Stimulated activated CD4-positive, alpha-beta T cell treated with anti-CD3 and anti-CD28 coated beads, TNF-alpha, amount 100 ng/mL, for 48 hours (primary cell): ENCODE data around the gene LIPC.

Source experiments
- DNase-seq, 3 donors: peaks; one replicate each; pipeline ENCODE4 v3.0.0-alpha.2; 2020; ENCODE audit warnings: low read depth in 3 of 3

The LIPC gene

DNA sequence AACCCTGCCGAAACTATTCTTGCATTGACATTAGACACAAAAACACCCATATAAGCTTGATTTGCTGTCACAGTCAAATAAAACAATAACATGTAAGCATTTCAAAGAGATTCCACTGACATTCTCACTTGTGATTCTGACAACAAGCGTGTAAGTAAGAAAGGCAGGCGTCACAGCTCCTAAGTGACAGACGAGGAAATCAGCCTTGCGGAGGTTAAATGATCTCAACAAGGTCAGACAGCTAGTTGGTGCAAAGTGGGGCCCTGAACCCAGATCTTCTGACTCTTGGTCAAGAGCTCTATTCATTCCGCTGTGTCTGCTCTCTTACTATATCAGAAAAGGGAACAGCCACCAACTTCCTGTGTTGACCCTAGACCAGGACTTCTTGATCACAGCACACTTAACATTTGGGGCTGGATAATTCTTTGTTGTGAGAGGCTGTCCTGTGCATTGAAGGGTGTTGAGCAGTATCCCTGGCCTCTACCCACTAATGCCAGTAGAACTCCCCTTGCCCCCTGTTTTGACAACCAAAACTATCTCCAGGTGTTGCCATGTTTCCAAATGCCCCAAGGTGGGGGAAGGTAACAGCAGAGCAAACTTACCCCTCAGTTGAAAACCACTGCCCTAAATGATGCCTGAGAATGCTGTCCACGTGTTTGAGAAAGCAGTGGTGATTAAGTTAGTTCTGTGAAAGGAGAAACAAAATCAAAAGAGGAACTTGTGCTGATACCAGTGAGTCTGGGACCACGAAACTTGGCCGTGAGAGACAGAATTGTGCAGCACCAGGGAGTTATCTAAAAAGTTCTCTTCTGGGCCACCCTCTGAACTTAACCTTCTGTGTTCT is 86.1 kb downstream of the LIPC start:
- no peak for DNase-seq

DNA sequence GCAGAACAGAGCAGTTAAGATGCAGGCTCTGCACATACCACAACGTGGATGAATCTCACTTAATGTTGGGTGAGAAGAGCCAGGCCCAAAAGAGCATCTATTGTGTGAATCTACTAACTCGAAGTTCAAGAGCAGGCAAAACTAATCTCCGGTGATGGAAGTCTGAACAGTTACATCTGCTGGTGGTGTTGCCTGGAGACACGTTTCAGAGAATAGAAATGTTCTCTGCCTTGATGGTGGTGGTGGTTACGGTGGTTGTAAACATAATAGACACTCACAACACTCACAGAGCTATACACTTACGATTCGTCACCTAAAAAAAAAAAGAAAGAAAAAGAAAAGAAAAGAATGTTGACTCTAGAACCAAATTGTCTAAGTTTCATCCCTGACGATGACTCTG is 86.8 kb downstream of the LIPC start:
- no peak for DNase-seq

DNA sequence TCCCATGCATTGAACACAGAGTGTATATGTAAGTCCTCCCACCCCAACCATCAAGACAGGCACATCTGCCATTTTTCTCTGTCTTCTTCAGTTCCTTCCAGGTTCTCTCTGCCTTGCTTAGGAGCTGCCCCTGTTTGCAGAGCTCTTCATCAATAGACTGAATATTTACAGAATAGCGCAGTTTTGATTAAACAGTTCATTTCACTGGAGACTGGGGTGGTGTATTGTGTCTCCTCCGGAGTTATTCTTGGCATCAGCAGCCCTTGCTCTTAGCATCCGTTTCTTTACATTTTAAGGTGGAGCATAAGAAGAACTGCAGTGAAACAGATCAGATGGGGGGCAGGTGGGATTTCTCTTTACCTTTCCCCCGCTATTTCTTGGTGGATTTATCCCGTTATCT is 87.7 kb downstream of the LIPC start:
- DNase-seq, result no peak

DNA sequence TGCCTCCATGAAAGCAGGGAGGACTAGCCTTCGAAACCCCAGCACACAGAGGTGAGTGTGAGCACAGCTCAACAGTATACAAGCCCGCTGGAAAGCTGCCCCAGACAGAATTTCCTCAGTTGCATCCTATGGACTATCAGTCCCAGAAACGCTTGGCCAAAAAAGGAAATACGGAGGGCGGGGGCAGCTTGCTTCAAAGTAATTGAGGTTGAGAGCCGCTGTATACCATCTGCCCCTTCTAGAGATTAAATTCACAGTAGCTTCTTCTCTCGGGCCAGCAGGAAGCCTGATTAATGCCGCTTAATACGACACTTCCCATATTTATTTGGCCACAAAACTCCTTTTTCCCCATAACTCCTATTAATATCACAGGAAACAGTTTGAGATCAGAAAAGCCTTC is 88.7 kb downstream of the LIPC start:
- no peak for DNase-seq

DNA sequence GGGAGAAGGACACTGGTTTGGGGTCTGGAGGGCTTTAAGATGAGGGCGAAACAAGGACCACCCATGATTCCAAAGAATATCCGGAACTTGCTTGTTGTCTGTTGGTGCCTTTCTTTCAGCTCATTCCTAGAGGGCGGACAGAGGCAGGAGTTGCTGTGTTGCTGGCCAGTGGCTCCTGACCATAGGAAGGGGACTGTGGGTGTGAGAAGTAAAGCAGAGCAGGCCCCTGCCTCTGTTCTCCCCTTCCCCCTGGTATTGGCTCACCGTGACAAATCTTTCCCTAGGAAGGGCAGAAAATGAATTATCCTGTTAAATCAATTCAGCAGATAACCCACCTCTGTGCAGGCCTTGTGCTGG is 89.1 kb downstream of the LIPC start:
- no peak for DNase-seq

DNA sequence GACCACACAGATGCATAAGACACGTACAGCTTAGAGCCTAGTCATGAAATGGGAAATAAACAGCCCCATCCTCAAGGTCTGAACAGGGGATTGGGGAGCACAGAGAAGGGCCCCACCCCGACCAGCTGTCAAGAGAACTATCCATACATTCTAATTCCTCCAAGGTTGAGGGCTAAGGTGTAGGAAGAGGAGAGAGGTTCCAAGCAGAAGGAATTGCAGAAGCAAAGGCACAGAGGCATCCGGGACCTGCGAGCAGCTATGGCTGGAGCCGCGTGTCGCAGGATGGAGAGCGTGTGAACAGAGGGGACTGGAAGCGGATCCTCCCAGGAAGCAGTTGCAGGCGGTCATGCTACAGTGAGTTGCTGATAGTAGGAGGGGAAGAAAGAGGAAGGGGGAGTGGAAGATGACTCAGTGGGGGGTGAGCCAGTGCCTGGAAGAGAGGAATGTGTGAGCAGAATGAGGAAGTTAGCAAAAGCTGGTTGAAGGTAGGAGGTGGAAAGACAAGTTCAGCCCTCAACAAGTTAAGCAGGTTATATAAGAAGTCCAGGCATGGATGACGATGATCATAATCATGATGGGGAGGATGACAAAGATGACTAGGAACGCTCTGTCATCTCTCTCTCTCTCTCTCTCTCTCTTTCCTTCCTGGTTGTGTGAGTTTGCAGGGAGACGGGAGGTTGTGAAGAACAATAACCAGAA is 89.7 kb downstream of the LIPC start:
- no peak for DNase-seq

DNA sequence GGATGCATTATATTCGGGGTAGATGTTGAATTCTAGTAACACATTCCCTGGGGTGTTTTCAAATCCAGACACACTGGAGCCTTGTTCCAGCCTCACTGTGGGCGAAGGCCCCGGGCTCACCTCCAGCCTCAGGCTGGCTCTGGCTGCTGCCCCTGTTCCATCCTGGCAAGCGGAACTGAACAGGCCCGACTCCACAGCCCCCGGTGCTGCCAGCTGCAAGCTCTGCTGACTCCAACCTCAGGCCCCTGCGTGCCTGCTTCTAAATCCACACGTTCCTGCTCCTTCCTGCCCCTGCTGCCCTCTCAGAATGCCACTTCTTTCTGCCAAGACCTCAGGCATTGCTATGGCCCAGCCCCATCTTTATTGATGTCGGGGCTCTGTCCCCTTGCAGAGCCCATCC is 90.6 kb downstream of the LIPC start:
- DNase-seq, result no peak

DNA sequence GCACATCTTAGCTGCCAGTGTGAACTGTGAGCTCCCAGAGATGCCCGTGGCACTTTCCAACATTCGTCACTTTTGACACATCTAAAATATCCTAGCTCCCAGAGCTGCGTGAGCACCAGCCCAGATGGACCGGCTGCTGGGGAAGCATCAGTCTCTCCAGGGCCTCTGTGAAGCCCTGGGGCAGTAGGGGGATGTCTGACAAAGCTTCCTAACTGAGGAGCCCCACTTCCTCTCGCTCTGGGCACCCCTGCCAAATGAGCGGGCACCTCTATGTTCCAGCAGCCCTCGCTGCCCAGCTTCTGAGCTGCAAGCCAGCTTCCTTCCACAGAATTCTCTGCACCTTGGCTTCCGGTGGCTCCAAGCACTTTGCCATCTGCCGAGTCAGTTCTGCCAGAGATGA is 91.1 kb downstream of the LIPC start:
- DNase-seq, result no peak

DNA sequence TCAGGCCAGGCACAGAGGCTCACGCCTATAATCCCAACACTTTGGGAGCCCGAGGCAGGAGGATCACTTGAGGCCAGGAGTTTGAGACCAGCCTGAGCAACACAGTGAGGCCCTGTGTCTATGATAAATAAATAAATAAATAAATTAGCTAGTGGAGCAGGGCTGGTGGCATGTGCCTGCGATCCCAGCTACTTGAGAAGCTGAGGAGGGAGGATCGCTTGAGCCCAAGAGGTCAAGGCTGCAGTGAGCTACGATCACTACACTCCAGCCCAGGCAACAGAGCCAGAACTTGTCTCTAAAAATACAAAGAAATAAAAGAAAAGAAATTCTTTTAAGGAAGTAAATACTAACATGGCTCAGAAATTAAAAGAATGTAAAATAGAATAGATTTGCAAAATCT is 91.8 kb downstream of the LIPC start:
- DNase-seq, result no peak

DNA sequence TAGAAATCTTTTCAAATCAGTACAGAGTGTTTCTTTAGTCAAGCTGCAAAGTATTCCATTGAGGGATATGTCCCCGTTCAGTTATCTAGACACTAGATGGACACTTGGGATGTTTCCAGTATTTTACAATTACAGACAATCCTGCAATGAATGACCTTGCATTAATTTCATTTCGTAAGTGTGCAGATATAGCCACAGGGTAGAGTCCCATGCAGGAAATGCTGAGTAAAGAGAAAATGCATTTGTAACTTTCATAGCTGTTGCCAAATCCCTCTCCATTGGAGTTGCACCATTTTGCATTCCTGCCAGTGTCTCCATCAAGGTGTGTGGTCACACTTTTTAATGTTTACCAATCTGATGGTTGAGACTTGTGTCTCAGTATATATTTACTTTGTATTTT is 92.5 kb downstream of the LIPC start:
- DNase-seq, result no peak

DNA sequence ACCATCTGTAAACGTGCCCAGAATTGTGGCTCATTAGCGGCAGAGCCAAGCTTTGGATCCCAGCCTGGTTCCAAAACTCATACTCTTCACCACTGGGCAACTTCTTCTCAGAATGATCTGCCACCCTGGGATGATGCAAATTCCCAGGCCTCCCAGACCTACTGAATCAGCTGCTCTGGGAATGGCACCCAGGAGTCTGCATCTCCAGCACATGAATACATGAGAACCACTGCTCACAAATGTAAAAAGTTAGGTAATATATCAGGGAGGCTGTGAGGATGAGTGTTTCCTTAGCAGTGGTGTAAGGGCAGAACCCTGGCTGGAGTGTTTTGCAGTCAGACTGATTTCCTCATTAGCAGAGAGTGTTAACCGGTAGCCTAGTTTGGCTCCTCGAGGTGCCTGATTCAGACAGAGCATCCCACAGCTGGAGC is 94.2 kb downstream of the LIPC start:
- DNase-seq, result no peak

DNA sequence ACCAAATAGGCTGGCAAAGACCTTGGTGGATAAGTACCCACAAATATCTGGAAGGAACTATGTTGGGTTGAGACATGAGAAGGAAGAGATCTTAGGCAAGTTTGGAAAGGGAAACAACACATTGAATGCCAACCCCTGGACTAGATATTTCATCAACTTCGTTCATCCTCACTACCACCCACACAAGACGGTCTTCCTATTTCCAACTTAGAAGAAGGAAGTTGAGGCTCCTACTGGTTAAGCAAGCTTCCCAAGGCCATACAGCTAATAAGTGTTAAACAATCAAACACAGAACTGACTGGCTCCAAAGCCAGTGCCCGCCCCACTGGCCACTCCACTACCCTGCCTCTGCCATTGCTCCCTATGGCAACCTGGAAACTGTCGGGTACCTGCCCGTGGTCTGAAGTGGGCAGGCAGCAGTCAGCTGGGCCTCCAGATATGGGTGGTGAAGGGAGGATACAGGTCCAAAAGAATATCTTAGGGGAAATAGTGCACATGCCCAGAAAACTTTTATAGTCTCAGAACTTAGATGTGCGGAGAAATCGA is 94.9 kb downstream of the LIPC start:
- DNase-seq, result no peak

DNA sequence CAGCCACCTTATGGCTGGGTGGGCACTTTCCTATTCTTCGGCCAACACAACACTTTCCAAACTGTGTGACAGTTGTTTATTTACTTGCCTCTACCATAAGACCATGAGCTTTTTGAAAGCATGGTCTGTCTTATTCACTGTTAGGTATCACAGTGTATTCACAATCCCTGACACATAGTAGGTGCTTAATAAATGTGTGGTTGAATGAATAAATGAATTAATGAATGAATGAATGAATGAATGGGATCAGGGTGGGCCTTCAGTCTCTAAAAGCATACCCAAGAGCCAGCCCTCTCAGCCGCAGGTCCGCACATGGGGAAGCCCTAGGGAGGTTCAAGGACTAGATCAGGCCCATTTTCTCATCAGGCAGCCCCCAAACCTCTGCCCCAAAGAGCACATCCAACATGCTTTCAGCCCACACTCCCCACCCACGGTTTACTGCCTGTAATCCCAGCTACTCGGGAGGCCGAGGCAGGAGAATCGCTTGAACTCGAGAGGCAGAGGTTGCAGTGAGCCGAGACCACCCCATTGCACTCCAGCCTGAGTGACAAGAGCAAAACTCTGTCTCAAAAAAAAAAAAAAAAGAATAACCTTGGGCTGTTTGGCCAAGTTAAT is 95.9 kb downstream of the LIPC start:
- DNase-seq, result no peak

DNA sequence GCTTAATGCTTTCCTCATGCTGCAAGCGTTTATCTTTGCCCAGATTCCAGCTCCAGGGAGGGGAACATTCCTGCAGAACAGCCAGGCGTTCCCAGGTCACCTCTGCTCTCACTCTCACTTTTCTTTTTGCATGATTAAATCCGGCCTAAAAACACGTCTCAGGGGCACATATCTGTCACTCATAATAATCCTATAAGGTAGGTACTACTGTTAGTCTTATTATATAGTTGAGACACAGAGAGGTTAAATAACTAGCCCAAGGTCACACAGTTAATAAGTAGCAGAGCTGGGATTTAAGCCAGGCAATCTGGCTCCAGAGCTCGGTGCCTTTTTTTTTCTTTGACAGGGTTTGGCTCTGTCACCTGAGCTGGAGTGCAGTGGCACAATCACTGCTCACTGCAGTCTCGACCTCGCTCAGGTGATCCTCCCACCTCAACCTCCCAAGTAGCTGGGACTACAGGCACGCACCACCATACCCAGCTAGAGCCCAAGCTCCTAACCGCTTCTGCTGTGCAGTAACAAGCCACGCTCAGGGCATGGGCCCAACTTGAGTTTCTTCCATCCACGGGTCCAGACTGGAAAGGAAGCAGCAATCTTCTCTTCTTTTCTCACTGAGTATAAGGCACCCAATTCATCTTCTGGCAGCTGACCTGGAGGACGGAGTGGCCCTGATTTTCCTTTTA is 96.5 kb downstream of the LIPC start:
- DNase-seq, result no peak

DNA sequence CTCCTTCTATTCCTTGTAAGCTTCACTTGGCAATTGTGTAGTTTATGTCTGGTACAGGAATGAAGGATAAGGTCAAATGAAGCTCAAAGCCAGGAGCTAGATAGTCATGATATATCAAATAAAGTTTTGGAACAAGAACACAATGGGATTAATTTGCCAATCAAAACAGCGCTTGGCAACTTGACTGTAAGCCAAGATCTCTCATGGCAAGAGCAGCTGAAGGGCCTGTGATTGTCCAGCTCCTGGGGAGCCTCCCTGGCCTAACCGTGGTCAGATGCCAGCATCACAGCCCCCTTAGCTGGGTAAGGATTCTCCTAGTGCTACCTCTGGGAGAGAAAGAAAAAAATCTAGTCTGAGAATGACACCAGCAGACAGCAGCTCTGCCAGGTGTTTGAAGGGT is 97.2 kb downstream of the LIPC start:
- no peak for DNase-seq

DNA sequence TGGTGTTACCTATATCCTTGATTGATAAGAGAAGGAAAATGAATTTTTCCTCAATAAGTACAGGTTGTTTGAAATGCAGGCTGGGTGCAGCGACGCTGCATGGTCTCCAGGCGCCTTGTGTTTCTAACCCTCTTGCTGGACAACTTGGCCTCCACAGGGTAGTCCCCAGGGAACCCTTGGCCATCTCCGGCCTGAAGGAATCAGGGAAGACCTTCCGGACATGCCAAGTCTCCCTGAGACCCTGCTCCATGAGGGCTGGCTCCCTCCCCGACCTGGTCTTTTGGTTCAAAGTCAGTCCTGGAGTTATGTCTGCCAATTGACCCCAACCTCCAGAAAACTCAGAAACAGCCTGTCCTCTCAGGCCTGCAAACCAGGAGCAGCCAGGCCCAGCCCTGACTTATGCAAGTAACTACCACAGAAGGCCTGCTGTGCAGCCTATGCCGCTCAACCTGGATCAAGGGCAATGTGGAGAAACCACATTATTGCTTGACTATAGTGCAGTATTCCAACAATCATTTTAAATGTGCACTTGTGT is 98.3 kb downstream of the LIPC start:
- no peak for DNase-seq

DNA sequence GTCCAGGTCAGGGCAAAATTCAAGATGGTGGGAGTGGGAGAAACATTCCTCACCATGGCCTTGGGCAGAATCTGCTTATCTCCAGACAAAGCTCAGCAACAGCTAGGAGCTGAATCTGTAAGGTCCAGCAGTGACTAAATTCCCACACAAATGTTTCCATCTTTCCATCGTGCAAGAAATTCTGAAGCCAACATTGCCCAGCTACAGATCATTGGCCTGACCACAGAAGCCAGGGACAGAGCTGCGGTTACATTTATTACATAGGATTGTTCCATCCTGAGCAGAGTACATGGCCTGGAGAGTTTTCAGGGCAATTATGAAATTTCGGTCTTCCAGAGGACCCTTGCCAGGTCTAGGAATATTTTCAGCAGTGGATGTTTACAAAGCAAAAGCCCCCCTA is 100.3 kb downstream of the LIPC start:
- DNase-seq, result no peak

DNA sequence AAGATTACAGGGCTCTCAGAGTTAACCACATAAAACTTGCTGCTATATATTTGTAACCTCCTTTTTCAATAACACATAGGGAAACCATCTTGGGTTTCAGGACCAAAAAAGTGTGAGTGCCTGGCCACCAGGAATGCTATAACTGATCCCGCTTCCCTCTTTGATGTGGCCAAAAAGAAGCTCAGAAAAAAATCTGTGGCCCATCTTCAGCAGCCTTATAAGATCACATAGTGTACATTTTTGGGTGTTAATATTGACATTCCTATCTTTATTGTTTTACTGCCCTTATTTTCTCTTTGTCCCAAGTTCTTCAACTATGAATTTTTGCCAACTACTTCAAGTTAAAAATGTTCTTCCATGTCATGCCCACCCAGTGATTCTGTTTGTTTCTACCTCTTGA is 102.8 kb downstream of the LIPC start:
- DNase-seq, result no peak

DNA sequence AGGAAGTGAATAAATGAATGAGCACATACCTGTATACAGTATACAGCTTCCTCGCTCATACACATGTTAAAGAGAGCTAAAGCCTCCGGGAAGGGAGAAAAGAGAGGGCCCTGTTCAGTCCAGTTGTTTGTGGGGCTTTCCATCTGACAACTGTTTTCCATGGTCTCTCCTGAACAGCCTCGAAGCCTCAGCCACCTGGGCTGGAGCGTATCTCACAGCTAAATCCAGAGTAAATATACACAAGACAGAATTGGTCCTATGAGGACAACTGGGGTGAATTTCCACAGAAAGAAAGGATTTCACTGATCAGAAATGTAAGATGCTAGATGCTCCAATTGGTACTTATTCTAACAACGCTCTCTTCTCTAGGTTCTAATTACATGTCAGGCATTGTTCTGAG is 103.5 kb downstream of the LIPC start:
- no peak for DNase-seq

DNA sequence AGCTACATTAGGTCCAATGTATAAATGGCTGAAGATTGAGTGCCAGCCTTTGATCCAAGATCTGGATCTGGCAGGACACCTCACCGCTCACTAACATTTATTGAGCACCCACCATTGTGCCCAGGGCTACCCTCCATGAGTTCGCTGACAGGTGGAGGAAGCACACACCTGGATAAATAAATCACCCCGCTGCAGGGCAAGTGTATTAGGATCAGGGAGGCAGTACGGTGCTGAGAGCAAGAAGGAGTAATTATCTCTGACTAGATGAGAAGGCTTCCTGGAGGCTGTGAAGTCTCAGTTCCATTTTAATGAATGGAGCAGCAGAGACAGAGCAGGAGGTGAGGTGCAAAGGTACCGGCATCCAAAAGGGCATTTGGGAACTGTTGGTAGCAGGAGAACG is 104.1 kb downstream of the LIPC start:
- no peak for DNase-seq

DNA sequence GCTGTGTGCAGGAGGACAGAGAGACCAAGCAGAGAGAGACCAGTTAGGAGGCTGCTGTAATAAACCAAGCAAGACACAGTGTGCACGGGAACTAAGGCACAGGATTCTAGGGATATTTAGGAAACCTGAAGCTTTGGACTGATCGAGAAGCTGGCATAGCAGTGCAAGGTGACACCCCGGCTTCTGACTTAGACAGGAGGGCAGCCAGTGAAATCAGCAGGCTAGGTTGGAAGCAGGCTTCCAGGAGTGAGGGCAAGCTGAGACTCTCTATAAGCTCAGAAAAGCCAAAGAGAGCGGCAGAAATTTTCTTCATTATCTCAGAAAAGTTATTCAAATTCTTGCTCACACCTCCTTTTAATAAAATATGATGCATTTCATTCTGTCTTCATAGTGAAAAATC is 104.6 kb downstream of the LIPC start:
- DNase-seq, result no peak

DNA sequence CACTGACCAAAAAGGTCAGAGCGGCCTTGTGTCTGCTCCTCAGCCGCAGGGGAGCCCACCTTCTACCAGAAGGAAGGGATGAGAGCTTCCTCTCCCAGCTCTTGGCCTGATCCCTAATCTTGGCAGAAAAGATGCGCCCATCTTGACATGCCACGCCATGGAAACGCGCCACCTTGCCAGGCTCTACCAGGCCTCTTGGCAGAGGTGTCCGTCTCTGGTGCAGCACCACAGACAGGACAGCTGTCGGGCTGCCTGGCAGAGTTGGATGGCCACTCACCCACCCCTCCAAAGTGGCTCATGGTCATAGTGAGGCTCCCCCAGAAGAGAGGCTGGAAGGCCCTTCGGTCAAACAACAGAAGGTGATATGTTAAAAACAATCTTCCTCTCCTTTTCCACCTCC is 105.2 kb downstream of the LIPC start:
- no peak for DNase-seq
